Panc1 (cell line): Measurements from ENCODE around the gene TMEM121. TPM values are rescaled to one million over a fixed set of nuclear protein-coding genes. Genes with fewer than 3 reads are reported as not detected.

ENCODE experiments used
- ATAC-seq: fragments of 200-7000 bp; cut with Tn5 transposase; 2 replicates; pipeline ENCODE4 v1.9.1; 2020; ENCODE audit warnings: mild to moderate bottlenecking, moderate library complexity
- BruUV-seq: library from RNA; stranded (reverse); fragments of 400-500 nt; replicated peaks from 2 replicates; lab custom pipeline; 2021; lab: Mats Ljungman, UMichigan
- CTCF ChIA-PET: fragments of 300-600 bp; sonication (Branson Sonifier 250); formaldehyde crosslinking; loops from one replicate; lab custom pipeline; 2022; ENCODE audit warnings: antibody characterized with exemption; lab: Charles Lee
- POLR2A ChIA-PET: fragments of 300-600 bp; sonication (Branson Sonifier 250); formaldehyde crosslinking; loops from one replicate; lab custom pipeline; 2022; ENCODE audit warnings: antibody characterized with exemption; lab: Charles Lee
- DNase-seq: peaks from one replicate; pipeline ENCODE4 v3.0.0-alpha.2; 2010; ENCODE audit warnings: low read depth, low spot score
- H3K27ac ChIP-seq: 2 replicates; pipeline ENCODE4 v1.5.1; 2011; ENCODE audit warnings: mild to moderate bottlenecking, low read length, inconsistent platforms
- H3K27me3 ChIP-seq: fragments of 200-500 bp; sonication (Bioruptor generic); 2 replicates; pipeline ENCODE4 v1.6.0; 2014; ENCODE audit warnings: low read length, inconsistent platforms; ENCODE audit not compliant: control insufficient read depth, insufficient read depth
- H3K36me3 ChIP-seq: fragments of 200-500 bp; sonication (Bioruptor generic); 2 replicates; pipeline ENCODE4 v1.5.1; 2014; ENCODE audit warnings: inconsistent platforms, mild to moderate bottlenecking, low read length, moderate library complexity; ENCODE audit not compliant: control insufficient read depth, insufficient read depth
- H3K4me1 ChIP-seq: 2 replicates; pipeline ENCODE4 v1.5.1; 2011; ENCODE audit warnings: inconsistent platforms, mild to moderate bottlenecking, low read length, moderate library complexity; ENCODE audit not compliant: control insufficient read depth, insufficient read depth
- H3K4me3 ChIP-seq, 2 experiments: 2 replicates each; pipeline ENCODE4 v1.5.1; 2011 to 2012; ENCODE audit warnings: low read depth in 2 of 2, low read length in 2 of 2, mild to moderate bottlenecking in 2 of 2, inconsistent platforms in 1 of 2, moderate library complexity in 1 of 2
- H3K9me3 ChIP-seq: fragments of 200-500 bp; sonication (Bioruptor generic); 2 replicates; pipeline ENCODE4 v1.5.1; 2014; ENCODE audit warnings: low read depth, mild to moderate bottlenecking, inconsistent platforms, low read length, moderate library complexity; ENCODE audit not compliant: control insufficient read depth, insufficient read depth
- POLR2AphosphoS5 ChIP-seq: IDR thresholded peaks from 2 replicates; pipeline ENCODE4 v1.6.1; 2012; ENCODE audit warnings: mild to moderate bottlenecking, low read depth, low read length, moderate library complexity
- REST ChIP-seq, 2 experiments: IDR thresholded peaks; 2 replicates each; pipeline ENCODE4 v1.6.1; 2011 to 2012; ENCODE audit warnings: low read depth in 2 of 2, control low read depth in 1 of 2, low read length in 1 of 2, mild to moderate bottlenecking in 1 of 2, moderate library complexity in 1 of 2; ENCODE audit not compliant: insufficient read depth in 1 of 2
- SIN3A ChIP-seq: IDR thresholded peaks from 2 replicates; pipeline ENCODE4 v1.6.1; 2012; ENCODE audit warnings: low read depth, mild to moderate bottlenecking, low read length, moderate library complexity, borderline replicate concordance; ENCODE audit not compliant: insufficient read depth
- TCF7L2 ChIP-seq: IDR thresholded peaks from 2 replicates; pipeline ENCODE4 v1.6.1; 2011; ENCODE audit warnings: mild to moderate bottlenecking, low read depth, low read length, inconsistent platforms
- in situ Hi-C: cut with HindIII; loops from 2 replicates; pipeline ENCODE4 v1.10.0; 2016; ENCODE audit warnings: low sequenced_read_pairs, low pct_unique_long_range_greater_than_20kb
- intact Hi-C: fragments of 100-400 bp; cut with micrococcal nuclease; formaldehyde crosslinking; loops from one replicate; pipeline ENCODE4 v1.10.0; 2022; ENCODE audit not compliant: unreplicated experiment
- total RNA-seq: library from RNA; stranded (reverse); gene quantifications from one replicate; pipeline ENCODE4 v1.2.1, GENCODE V29; 2021; ENCODE audit not compliant: unreplicated experiment
- TF ChIP-seq, protein P1 (sequence below): fragments of 450-650 bp; IDR thresholded peaks from 2 replicates; pipeline ENCODE4 v1.5.1; 2017; ENCODE audit warnings: mild to moderate bottlenecking

Gene TMEM121
- total RNA-seq, 1 experiment from 2014 or later = 4.6 TPM

DNA sequence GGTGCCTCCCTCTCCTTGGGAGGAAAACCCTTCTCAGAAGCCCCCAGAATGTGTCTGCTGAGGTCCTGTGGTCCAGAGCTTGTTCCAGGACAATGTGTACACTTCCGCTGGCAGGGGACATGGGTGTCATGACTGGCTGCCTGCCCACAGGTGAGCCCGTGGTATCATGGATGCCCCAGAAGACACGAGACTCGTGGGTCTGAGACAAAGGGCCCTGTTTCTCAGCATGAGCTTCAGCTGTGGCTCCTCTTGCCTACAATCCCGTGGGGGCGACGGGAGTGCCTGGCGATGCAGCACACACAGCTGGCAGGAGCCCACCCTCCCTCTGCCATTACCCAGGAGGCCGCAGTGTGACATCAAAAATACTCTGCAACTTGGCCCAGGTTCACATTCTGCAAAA is 7.0 kb downstream of the TMEM121 start:
- no peaks in the 10 kb centered on the region for H3K4me1 ChIP-seq
- ATAC-seq = no peak
- H3K27ac ChIP-seq = no peak overlapping the region
- CTCF ChIA-PET = interaction anchor here (0.7 kb wide), 1 partner anchor 15 kb away, joined by 3 read pairs; no protein-coding TSS in a partner anchor
- no TSS peak for BruUV-seq
- DNase-seq = no peak
- no peak overlapping the region for H3K4me3 ChIP-seq
- intact Hi-C loops = no loop called here
- TF ChIP-seq SIN3A (no peak), POLR2AphosphoS5 (no peak), REST (IDR thresholded peaks at IDR 0.05; ENCODE audit: insufficient read depth in 1 of 2, low read depth in 2 of 2, low read length in 1 of 2) (no peak), TCF7L2 (no peak)
- TF ChIP-seq, protein P1, sequence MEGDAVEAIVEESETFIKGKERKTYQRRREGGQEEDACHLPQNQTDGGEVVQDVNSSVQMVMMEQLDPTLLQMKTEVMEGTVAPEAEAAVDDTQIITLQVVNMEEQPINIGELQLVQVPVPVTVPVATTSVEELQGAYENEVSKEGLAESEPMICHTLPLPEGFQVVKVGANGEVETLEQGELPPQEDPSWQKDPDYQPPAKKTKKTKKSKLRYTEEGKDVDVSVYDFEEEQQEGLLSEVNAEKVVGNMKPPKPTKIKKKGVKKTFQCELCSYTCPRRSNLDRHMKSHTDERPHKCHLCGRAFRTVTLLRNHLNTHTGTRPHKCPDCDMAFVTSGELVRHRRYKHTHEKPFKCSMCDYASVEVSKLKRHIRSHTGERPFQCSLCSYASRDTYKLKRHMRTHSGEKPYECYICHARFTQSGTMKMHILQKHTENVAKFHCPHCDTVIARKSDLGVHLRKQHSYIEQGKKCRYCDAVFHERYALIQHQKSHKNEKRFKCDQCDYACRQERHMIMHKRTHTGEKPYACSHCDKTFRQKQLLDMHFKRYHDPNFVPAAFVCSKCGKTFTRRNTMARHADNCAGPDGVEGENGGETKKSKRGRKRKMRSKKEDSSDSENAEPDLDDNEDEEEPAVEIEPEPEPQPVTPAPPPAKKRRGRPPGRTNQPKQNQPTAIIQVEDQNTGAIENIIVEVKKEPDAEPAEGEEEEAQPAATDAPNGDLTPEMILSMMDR = no peak
- H3K27me3 ChIP-seq = no peaks in the 10 kb centered on the region
- in situ Hi-C loops = no loop called here
- H3K9me3 ChIP-seq = no peaks in the 10 kb centered on the region
- no peaks in the 10 kb centered on the region for H3K36me3 ChIP-seq
- POLR2A ChIA-PET = no interaction called here

GRCh38 chr14:105533811-105534498 is 7.6 kb downstream of the TMEM121 start:
- no peaks in the 10 kb centered on the region for H3K27me3 ChIP-seq
- DNase-seq = no peak
- ChIA-PET POLR2A (no interaction called here), CTCF (no interaction called here)
- no peaks in the 10 kb centered on the region for H3K36me3 ChIP-seq
- H3K9me3 ChIP-seq = no peaks in the 10 kb centered on the region
- in situ Hi-C loops (no loop called here), intact Hi-C loops (no loop called here)
- TF ChIP-seq TCF7L2 (no peak), SIN3A (no peak), REST (IDR thresholded peaks at IDR 0.05; ENCODE audit: insufficient read depth in 1 of 2, low read depth in 2 of 2, low read length in 1 of 2) (no peak), POLR2AphosphoS5 (no peak)
- TF ChIP-seq, protein P1 = no peak
- H3K4me3 ChIP-seq = no peak overlapping the region
- H3K4me1 ChIP-seq = no peaks in the 10 kb centered on the region
- no TSS peak for BruUV-seq
- H3K27ac ChIP-seq = no peak overlapping the region
- no peak for ATAC-seq
